Lower leg skin (tissue), 4 donors: ENCODE data around the gene GANC. TPM values are rescaled to one million over a fixed set of nuclear protein-coding genes. Genes with fewer than 3 reads are reported as not detected.
A peak's percentile ranks its signal among the peaks of the same experiment; 100 is the strongest.

ENCODE experiments used
- DNase-seq, 2 donors: peaks; one replicate each; pipeline ENCODE4 v3.0.0-alpha.2; 2019; ENCODE audit warnings: low spot score in 2 of 2
- H3K4me3 ChIP-seq: fragments of 200-600 bp; sonication (generic); 2 replicates; pipeline ENCODE4 v1.5.1; 2017; ENCODE audit warnings: mild to moderate bottlenecking, low read depth; ENCODE audit not compliant: poor library complexity, severe bottlenecking
- POLR2A ChIP-seq, 2 donors: fragments of 450-650 bp; IDR thresholded peaks; one replicate each; pipeline ENCODE4 v1.6.1; 2016 to 2017; ENCODE audit warnings: antibody characterized with exemption in 2 of 2, mild to moderate bottlenecking in 1 of 2, moderate library complexity in 1 of 2
- WGBS, 2 donors: methylation state at CpG; one replicate each; pipeline ENCODE4 v1.1.5; 2018; 5-methylcytosine and 5-hydroxymethylcytosine counted together
- intact Hi-C: fragments of 100-400 bp; cut with DNase I; formaldehyde crosslinking; loops from one replicate; pipeline ENCODE4 v1.15.0; 2023; ENCODE audit warnings: low total_unique reads
- total RNA-seq, 4 donors: library from RNA; depleted of rRNA; stranded (reverse); fragments of >200 nt; gene quantifications; one replicate each; pipeline ENCODE4 v1.1.0, GENCODE V29; 2016
- TF ChIP-seq, protein P1 (sequence below), 3 donors: fragments of 450-650 bp; IDR thresholded peaks; one replicate each; pipeline ENCODE4 v1.5.1; 2016; ENCODE audit warnings: antibody characterized with exemption in 3 of 3, mild to moderate bottlenecking in 3 of 3, moderate library complexity in 2 of 3

Gene GANC
- total RNA-seq, 4 donors from 2014 or later = 10.5 to 26.4 (median 22.0) TPM

DNA sequence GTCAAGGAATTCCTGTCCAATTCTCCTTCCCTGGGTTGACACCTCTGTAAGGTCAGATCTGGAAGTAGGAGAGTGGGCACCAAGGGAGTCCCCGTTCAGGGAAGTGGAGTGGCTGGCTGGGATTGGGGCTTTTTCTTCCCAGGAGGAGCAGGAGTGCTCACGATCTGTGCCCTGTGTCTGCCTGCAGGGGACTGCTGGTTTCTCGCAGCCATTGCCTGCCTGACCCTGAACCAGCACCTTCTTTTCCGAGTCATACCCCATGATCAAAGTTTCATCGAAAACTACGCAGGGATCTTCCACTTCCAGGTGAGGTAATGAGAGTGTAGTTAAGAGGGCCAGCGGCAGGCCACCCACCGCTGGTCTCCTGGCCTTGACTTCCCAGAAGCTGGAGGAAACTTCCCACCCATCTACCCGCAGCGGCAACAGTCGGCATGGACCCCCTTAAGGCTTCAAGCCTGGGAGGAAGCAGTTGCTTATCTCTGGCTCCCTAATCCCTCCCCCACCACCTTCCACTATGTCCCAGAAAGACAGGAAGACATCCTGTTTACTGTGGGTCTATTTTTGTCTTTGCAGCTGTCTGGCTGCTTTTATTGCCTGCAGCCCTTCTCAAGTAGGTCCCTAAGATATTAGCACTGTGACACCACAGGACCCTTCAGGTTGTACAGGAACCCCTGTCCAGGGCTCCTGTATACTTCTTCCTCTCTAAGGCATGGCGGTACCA, 113.1 kb downstream of the GANC start:
- no peak overlapping the region for H3K4me3 ChIP-seq
- WGBS, 2 donors = 79 to 83% methylated on average over 12 of the region's 12 CpGs
- intact Hi-C loops = no loop called here
- TF ChIP-seq POLR2A (IDR thresholded peaks at IDR 0.05) = no peak
- TF ChIP-seq, protein P1, sequence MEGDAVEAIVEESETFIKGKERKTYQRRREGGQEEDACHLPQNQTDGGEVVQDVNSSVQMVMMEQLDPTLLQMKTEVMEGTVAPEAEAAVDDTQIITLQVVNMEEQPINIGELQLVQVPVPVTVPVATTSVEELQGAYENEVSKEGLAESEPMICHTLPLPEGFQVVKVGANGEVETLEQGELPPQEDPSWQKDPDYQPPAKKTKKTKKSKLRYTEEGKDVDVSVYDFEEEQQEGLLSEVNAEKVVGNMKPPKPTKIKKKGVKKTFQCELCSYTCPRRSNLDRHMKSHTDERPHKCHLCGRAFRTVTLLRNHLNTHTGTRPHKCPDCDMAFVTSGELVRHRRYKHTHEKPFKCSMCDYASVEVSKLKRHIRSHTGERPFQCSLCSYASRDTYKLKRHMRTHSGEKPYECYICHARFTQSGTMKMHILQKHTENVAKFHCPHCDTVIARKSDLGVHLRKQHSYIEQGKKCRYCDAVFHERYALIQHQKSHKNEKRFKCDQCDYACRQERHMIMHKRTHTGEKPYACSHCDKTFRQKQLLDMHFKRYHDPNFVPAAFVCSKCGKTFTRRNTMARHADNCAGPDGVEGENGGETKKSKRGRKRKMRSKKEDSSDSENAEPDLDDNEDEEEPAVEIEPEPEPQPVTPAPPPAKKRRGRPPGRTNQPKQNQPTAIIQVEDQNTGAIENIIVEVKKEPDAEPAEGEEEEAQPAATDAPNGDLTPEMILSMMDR (IDR thresholded peaks at IDR 0.05) = no peak
- DNase-seq = peak in 1 of 2 donors; percentile 26

DNA sequence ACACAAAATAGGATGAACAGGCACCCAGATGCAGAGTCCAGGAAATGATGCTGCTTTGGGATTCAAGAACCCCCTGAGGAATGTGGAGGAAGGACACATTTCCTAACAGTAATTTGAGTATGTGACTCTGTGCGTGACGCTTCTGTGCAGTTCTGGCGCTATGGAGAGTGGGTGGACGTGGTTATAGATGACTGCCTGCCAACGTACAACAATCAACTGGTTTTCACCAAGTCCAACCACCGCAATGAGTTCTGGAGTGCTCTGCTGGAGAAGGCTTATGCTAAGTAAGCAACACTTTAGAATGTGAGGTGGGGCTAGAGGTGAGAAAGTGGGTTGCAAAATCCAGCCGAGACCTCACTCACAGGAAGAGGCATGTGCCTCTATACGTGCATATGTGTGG, 114.6 kb downstream of the GANC start:
- intact Hi-C loops = no loop called here
- 81 to 86% methylated on average over 8 of the region's 8 CpGs for WGBS, 2 donors
- H3K4me3 ChIP-seq = no peak overlapping the region
- DNase-seq = peak in 1 of 2 donors; percentile 28
- TF ChIP-seq POLR2A (IDR thresholded peaks at IDR 0.05) = no peak
- TF ChIP-seq, protein P1 (IDR thresholded peaks at IDR 0.05) = no peak

DNA sequence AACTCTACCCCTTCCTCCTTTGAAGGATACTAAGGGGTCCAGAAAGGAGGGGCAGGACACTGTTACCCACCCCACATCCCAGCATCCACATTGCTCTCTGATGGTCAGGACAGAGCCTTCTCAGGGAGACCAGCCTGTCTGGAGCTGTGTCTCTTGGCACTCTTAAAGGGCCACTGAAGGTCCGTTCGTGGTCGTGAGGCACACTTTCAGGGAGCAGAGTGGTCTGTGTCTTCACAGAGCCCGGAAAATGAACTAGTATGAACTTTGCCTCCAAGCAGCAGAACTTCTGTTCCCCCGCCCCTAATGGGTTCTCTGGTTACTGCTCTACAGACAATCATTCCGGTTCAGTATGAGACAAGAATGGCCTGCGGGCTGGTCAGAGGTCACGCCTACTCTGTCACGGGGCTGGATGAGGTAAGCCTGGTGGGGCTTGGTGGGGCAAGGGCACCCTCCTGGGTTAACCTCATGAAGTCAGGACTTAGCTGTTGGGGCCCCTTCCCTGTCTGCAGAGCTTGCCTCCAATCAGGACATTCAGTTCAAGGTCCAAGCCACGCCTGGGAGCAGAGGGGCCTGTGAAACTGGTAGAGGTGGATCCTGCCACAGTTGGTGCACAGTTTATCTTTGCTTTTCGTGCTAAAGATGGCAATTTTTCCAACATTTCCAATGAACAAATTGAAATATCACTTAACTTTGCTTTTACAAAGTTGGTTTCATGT, 119.5 kb downstream of the GANC start:
- no peak overlapping the region for H3K4me3 ChIP-seq
- TF ChIP-seq, protein P1 (IDR thresholded peaks at IDR 0.05) = peak in 1 of 3 donors; percentile 28
- no peak for TF ChIP-seq POLR2A (IDR thresholded peaks at IDR 0.05)
- peak; percentile 19 to 78 for DNase-seq
- intact Hi-C loops = no loop called here
- 89 to 96% methylated on average over 11 of the region's 11 CpGs for WGBS, 2 donors

DNA sequence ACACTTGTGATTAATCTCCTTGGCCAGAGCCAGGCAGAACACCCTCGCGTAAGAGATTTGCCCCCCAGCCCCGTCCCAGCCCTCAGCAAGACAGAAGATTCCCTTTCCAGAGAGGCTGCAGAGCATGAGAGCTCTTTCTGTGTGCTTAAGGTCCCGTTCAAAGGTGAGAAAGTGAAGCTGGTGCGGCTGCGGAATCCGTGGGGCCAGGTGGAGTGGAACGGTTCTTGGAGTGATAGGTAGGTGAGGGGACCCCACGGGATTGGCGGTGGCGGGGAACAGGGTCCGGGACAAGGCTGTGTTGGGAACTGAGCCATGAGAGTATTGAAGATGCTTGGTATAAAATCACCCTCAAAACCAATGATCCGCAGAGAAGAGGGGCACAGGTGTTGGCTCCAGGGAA, 121.1 kb downstream of the GANC start:
- 82 to 89% methylated on average over 13 of the region's 13 CpGs for WGBS, 2 donors
- intact Hi-C loops = no loop called here
- peak in 1 of 2 donors; percentile 69 for DNase-seq
- no peak overlapping the region for H3K4me3 ChIP-seq
- TF ChIP-seq, protein P1 (IDR thresholded peaks at IDR 0.05) = no peak
- no peak for TF ChIP-seq POLR2A (IDR thresholded peaks at IDR 0.05)

DNA sequence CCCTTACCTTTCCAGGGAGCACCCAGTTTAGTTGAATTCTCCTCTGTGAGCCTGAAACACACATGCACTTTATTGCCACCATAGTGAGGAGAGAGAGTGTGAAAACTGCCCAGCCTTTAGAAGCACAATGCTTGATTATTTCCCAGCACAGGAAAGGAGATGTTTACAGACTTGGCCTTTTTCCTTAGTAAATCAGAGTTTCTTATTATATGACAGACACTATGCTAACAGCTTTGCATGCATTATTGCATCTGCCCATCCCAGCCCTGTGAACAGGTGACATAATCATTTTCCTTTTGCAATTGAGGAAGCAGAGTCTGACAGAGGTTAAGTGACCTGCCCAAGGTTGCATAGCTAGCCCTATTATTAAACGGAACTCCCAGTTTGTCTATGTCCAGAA, 122.8 kb downstream of the GANC start:
- 72 to 100% methylated on average over 1 of the region's 1 CpG for WGBS, 2 donors
- intact Hi-C loops = no loop called here
- no peak overlapping the region for H3K4me3 ChIP-seq
- TF ChIP-seq, protein P1 (IDR thresholded peaks at IDR 0.05) = no peak
- TF ChIP-seq POLR2A (IDR thresholded peaks at IDR 0.05) = no peak
- DNase-seq = no peak
